GM21526 (cell line): ENCODE data around the gene PCDH9.

Source experiments
- ATAC-seq: cut with Tn5 transposase; IDR thresholded peaks from one replicate; pipeline ENCODE4 v1.9.1; 2021; ENCODE audit warnings: moderate library complexity; ENCODE audit not compliant: unreplicated experiment, low FRiP score

PCDH9 gene

GRCh38 chr13:66513728-66514127 is 716.4 kb downstream of the PCDH9 start:
- no peak for ATAC-seq

- ATAC-seq: no peak
Measured at GRCh38 chr13:66509175-66509574, 721.0 kb downstream of the PCDH9 start.

- no peak for ATAC-seq
Measured at GRCh38 chr13:66508153-66508909, 721.8 kb downstream of the PCDH9 start.

GRCh38 chr13:66506979-66507378 is 723.2 kb downstream of the PCDH9 start:
- no peak for ATAC-seq

GRCh38 chr13:66506051-66506777 is 723.9 kb downstream of the PCDH9 start:
- no peak for ATAC-seq

GRCh38 chr13:66503890-66504289 is 726.2 kb downstream of the PCDH9 start:
- ATAC-seq: no peak

GRCh38 chr13:66501181-66501580 is 729.0 kb downstream of the PCDH9 start:
- ATAC-seq: no peak

- ATAC-seq: peak; percentile 84
Measured at GRCh38 chr13:66492479-66492878, 737.7 kb downstream of the PCDH9 start.

- no peak for ATAC-seq
Measured at GRCh38 chr13:66491251-66491650, 738.9 kb downstream of the PCDH9 start.

- no peak for ATAC-seq
Measured at GRCh38 chr13:66489586-66489985, 740.5 kb downstream of the PCDH9 start.

GRCh38 chr13:66489172-66489571 is 741.0 kb downstream of the PCDH9 start:
- ATAC-seq: no peak

- no peak for ATAC-seq
Measured at GRCh38 chr13:66483712-66484111, 746.4 kb downstream of the PCDH9 start.

- ATAC-seq: no peak
Measured at GRCh38 chr13:66482836-66483235, 747.3 kb downstream of the PCDH9 start.

- ATAC-seq: no peak
Measured at GRCh38 chr13:66477816-66478215, 752.3 kb downstream of the PCDH9 start.

- no peak for ATAC-seq
Measured at GRCh38 chr13:66475061-66475460, 755.1 kb downstream of the PCDH9 start.

GRCh38 chr13:66469745-66470144 is 760.4 kb downstream of the PCDH9 start:
- ATAC-seq: no peak

GRCh38 chr13:66468656-66469055 is 761.5 kb downstream of the PCDH9 start:
- ATAC-seq: no peak

- no peak for ATAC-seq
Measured at GRCh38 chr13:66462187-66462586, 767.9 kb downstream of the PCDH9 start.

- ATAC-seq: no peak
Measured at GRCh38 chr13:66461021-66461420, 769.1 kb downstream of the PCDH9 start.

- no peak for ATAC-seq
Measured at GRCh38 chr13:66459634-66460033, 770.5 kb downstream of the PCDH9 start.

- no peak for ATAC-seq
Measured at GRCh38 chr13:66459143-66459542, 771.0 kb downstream of the PCDH9 start.

GRCh38 chr13:66446413-66446812 is 783.7 kb downstream of the PCDH9 start:
- no peak for ATAC-seq
